GM21528 (cell line): ENCODE results near the gene VIPR2.
"Not testable (repeated sequence)": the region's sequence is repeated elsewhere in the genome, so short reads cannot be mapped to it uniquely, and the experiment has no call there.

Source experiments
- ATAC-seq: cut with Tn5 transposase; IDR thresholded peaks from one replicate; pipeline ENCODE4 v1.9.1; 2021; ENCODE audit warnings: mild to moderate bottlenecking, moderate library complexity; ENCODE audit not compliant: unreplicated experiment, low FRiP score

The VIPR2 gene

GRCh38 chr7:159144758-159145489, at the start of gene VIPR2:
TSS of gene VIPR2 (minus strand) at chr7:159144867. CDS start at chr7:159144771, 96 bp downstream.
- no peak for ATAC-seq

DNA sequence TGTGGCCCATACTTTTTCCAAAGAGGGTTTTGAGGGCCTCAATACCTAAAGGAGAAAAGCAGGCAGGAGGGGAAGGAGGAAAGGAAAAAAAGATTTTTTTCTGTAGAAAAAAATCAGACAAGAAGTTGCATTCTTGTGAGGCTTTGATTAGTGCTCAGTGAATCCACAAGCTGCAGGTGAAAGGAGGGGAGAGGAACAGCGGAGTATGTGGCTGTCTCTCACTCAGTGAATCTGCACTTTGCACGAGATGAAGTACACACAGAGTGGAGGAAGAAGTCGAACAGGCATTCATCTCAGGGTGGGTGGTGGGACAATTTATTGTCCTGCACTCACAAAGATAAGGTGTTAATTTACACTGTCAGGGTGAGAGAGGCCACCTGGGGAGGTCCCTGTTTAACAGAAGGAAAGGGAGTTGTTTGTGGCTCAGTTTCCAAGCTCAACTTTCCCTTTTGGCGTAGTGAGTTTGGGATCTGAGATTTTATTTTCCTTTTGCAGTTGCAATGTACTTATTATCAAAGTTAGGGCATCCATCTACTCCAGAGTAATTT, 49.0 kb upstream of the VIPR2 start:
- no peak for ATAC-seq

DNA sequence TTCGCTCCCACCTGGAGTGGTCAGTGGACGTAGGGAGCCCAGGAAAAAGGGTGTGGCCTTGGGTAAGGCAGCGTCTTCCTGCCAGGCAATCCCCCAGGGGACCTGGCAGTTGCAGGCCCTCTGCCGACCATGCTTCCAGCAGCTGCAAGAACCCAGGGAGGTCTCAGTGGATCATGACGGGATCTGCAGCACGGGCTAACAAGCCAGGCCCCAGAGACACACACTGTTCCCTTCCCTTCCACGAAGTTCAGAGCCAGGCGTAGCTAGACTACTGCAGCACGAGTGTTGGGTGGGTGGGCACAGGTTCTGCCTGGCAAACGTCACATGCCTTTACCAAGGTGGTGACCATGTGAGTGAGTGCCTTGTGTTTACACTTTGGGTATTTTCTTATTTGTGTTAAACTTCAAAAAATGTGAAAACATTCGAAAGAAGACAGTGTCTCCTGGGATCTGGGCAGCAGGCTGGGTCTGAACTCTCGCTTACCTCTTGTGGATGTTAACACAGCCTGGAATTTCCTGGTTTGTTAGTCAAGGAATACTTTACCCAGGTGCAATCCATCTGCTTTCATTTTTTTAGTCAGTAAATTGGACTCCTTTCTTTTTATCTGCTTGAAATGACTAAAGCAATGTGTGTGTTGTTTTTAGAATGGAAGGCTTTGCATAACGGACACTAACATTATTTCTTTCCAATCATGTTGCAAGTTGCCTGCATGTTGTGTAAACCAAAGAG, 48.2 kb upstream of the VIPR2 start:
- no peak for ATAC-seq

- ATAC-seq = no peak
These were observed 47.3 kb upstream of the VIPR2 start for GRCh38 chr7:159192013-159192412.

DNA sequence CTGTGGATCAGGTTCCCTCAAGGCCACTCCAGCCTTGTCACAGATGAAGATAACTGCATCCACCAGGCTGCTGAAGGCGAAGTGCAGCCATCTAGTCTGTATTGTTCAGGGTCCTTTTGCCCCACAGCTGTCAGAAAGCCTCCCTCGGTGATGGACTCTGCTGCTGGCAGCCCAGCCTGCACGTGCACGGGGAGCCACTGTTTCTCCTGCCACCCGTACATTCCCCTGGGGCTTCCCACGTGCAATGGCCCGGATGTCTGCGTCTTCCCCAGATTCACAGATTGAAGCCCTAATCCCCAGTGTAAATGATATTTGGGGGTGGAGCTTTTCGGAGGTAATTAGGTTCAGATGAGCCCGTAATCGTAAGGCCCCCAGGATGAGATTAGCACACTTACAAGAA, 46.6 kb upstream of the VIPR2 start:
- ATAC-seq = no peak

GRCh38 chr7:159188011-159188410, 43.3 kb upstream of the VIPR2 start:
- no peak for ATAC-seq

DNA sequence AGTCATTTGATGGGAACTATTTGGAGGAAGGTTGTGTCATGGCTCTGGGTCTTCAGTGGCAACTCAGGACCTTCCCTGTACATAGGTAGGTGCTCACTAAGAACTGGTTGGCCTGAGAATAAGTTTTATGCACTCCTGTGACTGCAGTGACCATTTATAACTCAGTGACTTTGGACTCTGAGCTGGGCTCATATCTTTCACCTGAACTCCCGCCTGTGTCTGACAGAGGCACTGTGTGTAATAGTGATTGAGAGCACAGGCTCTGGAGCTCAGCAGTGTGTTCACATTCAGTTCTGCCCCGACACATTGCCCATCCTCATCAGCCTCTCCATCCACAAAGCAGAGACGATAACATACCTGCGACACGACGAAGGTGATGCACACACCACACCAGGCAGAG, 34.6 kb upstream of the VIPR2 start:
- no peak for ATAC-seq

- ATAC-seq = no peak
These were observed 32.8 kb upstream of the VIPR2 start for GRCh38 chr7:159177284-159177953.

DNA sequence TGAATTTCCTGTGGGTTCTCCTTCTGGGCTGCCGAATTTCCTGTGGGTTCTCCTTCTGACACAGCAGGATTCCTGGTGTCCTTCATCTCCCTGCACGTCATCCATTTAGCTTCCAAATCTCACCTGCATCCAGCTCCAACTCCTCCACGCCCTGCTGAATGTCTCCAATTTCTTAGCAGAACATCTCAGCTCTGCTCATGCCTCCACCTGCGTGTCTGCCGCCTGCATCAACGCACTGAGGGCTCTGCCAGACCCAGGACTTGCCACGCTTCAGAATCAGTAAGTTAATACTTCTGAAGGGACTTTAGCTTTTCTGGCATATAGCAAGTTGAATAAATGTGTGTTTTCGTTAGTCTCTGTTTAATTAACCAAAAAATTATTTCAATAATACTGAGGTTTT, 31.1 kb upstream of the VIPR2 start:
- no peak for ATAC-seq

GRCh38 chr7:159175100-159175499, 30.4 kb upstream of the VIPR2 start:
- ATAC-seq = not testable (repeated sequence)

DNA sequence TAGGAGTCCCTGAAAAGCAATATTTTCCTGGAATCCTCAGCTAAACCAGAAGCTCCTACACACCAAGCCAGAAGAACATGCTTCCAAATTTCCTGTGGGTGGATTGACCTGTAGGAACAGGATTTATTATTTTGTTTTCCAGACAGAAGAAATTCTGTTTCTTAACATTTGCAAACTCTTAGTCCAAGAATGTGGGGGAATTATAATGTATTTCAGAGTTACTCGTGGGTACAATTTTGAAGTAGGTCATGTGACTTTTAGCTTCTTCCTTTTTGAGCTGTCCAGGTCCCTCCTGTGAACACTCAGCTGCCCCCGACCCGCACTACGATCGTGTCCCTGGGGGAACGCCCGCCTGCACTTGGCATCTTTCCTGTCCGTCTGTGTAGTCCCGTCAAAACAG, 27.7 kb upstream of the VIPR2 start:
- no peak for ATAC-seq

GRCh38 chr7:159169391-159169790, 24.7 kb upstream of the VIPR2 start:
- ATAC-seq = no peak

DNA sequence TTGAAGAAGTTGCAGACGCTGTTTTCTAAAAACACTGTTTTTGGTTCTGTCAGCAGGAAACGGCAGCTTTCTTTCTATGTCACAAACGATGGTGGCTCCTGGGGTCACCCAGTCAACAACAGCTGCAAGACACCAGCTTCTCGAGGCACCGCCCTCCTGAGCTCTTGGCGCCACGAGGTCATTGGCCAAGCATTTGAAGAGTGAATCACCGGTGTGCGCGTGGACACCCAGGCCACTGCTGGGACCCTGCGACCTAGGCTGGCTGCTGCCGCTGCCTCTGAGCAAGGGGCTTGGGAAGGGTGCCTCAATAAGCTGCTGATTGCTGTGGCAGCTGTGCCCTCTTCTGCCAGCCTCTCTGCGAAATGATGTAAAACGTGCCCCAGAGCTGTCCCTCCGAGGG, 22.5 kb upstream of the VIPR2 start:
- ATAC-seq = no peak

GRCh38 chr7:159166530-159166929, 21.9 kb upstream of the VIPR2 start:
- no peak for ATAC-seq

- ATAC-seq = no peak
These were observed 20.7 kb upstream of the VIPR2 start for GRCh38 chr7:159165352-159165751.

DNA sequence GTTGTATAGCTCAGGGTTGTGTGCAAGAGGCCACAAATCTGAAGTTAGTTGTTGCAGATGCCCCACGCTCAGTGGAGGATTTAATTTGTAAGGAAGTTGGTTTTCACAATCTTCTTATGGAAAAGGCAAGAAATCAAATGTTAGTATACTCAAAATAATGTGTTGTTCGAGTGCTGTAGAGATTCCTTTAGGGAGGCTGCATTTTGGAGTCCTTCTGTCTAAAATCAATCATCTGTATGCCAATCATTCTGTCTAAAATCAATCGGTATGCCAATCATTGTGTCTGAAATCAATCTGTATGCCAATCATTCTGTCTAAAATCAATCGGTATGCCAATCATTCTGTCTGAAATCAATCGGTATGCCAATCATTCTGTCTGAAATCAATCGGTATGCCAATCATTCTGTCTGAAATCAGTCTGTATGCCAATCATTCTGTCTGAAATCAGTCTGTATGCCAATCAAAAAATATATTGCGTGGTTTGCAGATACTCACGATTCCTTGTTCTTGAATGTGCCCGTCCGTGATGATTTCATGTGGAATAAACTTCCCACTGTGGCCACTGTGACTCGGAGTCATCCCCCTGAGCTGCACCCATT, 19.1 kb upstream of the VIPR2 start:
- ATAC-seq = not testable (repeated sequence)

- ATAC-seq = not testable (repeated sequence)
These were observed 17.5 kb upstream of the VIPR2 start for GRCh38 chr7:159162050-159162626.

GRCh38 chr7:159160450-159160849, 15.8 kb upstream of the VIPR2 start:
- ATAC-seq = no peak

- ATAC-seq = no peak
These were observed 15.1 kb upstream of the VIPR2 start for GRCh38 chr7:159159731-159160130.

DNA sequence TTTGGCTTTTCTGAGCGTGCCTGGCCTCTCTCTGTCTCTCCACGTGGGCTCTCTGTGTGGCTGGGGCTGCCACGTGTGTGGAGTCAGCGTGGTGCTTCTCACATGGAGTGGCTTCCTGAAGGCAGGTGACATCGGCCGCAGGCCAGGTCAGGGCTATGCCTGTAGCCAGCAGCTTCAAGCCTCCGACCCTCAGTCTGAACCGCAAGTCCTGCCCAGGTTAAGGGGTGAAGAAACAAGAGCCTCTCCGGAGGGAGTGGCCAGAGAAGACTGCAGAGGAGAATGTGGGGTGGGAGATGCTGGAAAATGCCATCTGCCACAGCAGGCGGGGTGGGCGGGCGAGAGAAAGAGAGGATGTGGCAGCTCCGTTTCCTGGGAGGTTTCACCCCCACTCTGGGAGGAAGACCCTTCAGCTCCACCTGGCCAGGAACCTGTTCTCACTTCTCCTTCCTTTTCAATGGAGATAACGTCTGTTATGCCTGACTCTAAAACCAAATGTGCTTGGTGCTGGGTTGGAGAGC, 14.3 kb upstream of the VIPR2 start:
- no peak for ATAC-seq
